Measurements from ENCODE around the gene AURKA.
A peak's percentile ranks its signal among the peaks of the same experiment; 100 is the strongest.

Gene AURKA

GRCh38 chr20:56360908-56361205, 31.2 kb downstream of the AURKA start:
- Histone ChIP-seq H2AFZ (ENCODE audit: low read length) (no peak overlapping the region), H3K4me3 (ENCODE audit: low read length, poor library complexity, severe bottlenecking) (no peak overlapping the region), H3K79me2 (ENCODE audit: insufficient read depth, low read length) (no peaks in the 10 kb centered on the region), H4K20me1 (ENCODE audit: insufficient read depth, low read length, poor library complexity, severe bottlenecking) (no peaks in the 10 kb centered on the region), H3K9ac (ENCODE audit: low read depth, low read length, poor library complexity, severe bottlenecking) (no peak overlapping the region), H3K27me3 (ENCODE audit: insufficient read depth, low read length, poor library complexity, severe bottlenecking) (no peaks in the 10 kb centered on the region), H3K36me3 (ENCODE audit: insufficient read depth, low read length) (no peaks in the 10 kb centered on the region), H3F3A (ENCODE audit: low read depth) (no peaks in the 10 kb centered on the region), H3K9me2 (replicated peaks; ENCODE audit: low read depth, low read length) (no peaks in the 10 kb centered on the region), H3K9me3 (ENCODE audit: insufficient read depth, low read depth, low read length) (no peaks in the 10 kb centered on the region), H3K4me1 (ENCODE audit: insufficient read depth, low read length, poor library complexity, severe bottlenecking) (no peaks in the 10 kb centered on the region), H3K4me2 (ENCODE audit: low read depth, low read length, poor library complexity, severe bottlenecking) (no peak overlapping the region)
- TF ChIP-seq CTCF (conservative IDR thresholded peaks at IDR 0.05; ENCODE audit: low read length), result no peak
- no peak for TF ChIP-seq EZH2phosphoT487 (IDR thresholded peaks at IDR 0.05; ENCODE audit: borderline replicate concordance)

GRCh38 chr20:56360133-56360907, 31.7 kb downstream of the AURKA start:
- no peak overlapping the region for H3K4me3 ChIP-seq (ENCODE audit: low read length, poor library complexity, severe bottlenecking)
- no peaks in the 10 kb centered on the region for H4K20me1 ChIP-seq (ENCODE audit: insufficient read depth, low read length, poor library complexity, severe bottlenecking)
- no peaks in the 10 kb centered on the region for H3K27me3 ChIP-seq (ENCODE audit: insufficient read depth, low read length, poor library complexity, severe bottlenecking)
- H3K9ac ChIP-seq (ENCODE audit: low read depth, low read length, poor library complexity, severe bottlenecking), result no peak overlapping the region
- H3K4me1 ChIP-seq (ENCODE audit: insufficient read depth, low read length, poor library complexity, severe bottlenecking), result no peaks in the 10 kb centered on the region
- H3K4me2 ChIP-seq (ENCODE audit: low read depth, low read length, poor library complexity, severe bottlenecking), result no peak overlapping the region
- H3K9me2 ChIP-seq (replicated peaks; ENCODE audit: low read depth, low read length), result no peaks in the 10 kb centered on the region
- no peak for TF ChIP-seq CTCF (conservative IDR thresholded peaks at IDR 0.05; ENCODE audit: low read length)
- no peak for TF ChIP-seq EZH2phosphoT487 (IDR thresholded peaks at IDR 0.05; ENCODE audit: borderline replicate concordance)
- no peak overlapping the region for H2AFZ ChIP-seq (ENCODE audit: low read length)
- no peaks in the 10 kb centered on the region for H3K36me3 ChIP-seq (ENCODE audit: insufficient read depth, low read length)
- H3K9me3 ChIP-seq (ENCODE audit: insufficient read depth, low read depth, low read length), result no peaks in the 10 kb centered on the region
- no peaks in the 10 kb centered on the region for H3F3A ChIP-seq (ENCODE audit: low read depth)
- H3K79me2 ChIP-seq (ENCODE audit: insufficient read depth, low read length), result no peaks in the 10 kb centered on the region

- H3K4me2 ChIP-seq (ENCODE audit: low read depth, low read length, poor library complexity, severe bottlenecking), result peak overlapping the region; percentile 79
- TF ChIP-seq EZH2phosphoT487 (IDR thresholded peaks at IDR 0.05; ENCODE audit: borderline replicate concordance), result no peak
- TF ChIP-seq CTCF (conservative IDR thresholded peaks at IDR 0.05; ENCODE audit: low read length), result no peak
- no peaks in the 10 kb centered on the region for H3F3A ChIP-seq (ENCODE audit: low read depth)
- H3K9ac ChIP-seq (ENCODE audit: low read depth, low read length, poor library complexity, severe bottlenecking), result peak overlapping the region; percentile 50
- H3K9me2 ChIP-seq (replicated peaks; ENCODE audit: low read depth, low read length), result no peaks in the 10 kb centered on the region
- H3K36me3 ChIP-seq (ENCODE audit: insufficient read depth, low read length), result no peaks in the 10 kb centered on the region
- H3K4me1 ChIP-seq (ENCODE audit: insufficient read depth, low read length, poor library complexity, severe bottlenecking), result no peaks in the 10 kb centered on the region
- no peaks in the 10 kb centered on the region for H4K20me1 ChIP-seq (ENCODE audit: insufficient read depth, low read length, poor library complexity, severe bottlenecking)
- peak overlapping the region; percentile 78 for H3K4me3 ChIP-seq (ENCODE audit: low read length, poor library complexity, severe bottlenecking)
- H2AFZ ChIP-seq (ENCODE audit: low read length), result peak overlapping the region; percentile 84
- H3K27me3 ChIP-seq (ENCODE audit: insufficient read depth, low read length, poor library complexity, severe bottlenecking), result no peaks in the 10 kb centered on the region
- H3K9me3 ChIP-seq (ENCODE audit: insufficient read depth, low read depth, low read length), result no peaks in the 10 kb centered on the region
- no peaks in the 10 kb centered on the region for H3K79me2 ChIP-seq (ENCODE audit: insufficient read depth, low read length)
These were observed 32.5 kb downstream of the AURKA start for GRCh38 chr20:56359212-56360132.

Data from Loucy (cell line).